Activated effector memory CD4-positive, alpha-beta T cell treated with Interleukin-2 at 50 U/mL for 16 hours (primary cell): ENCODE data around the gene PLOD3.

Experiments
- DNase-seq: peaks from one replicate; pipeline ENCODE4 v3.0.0-alpha.2; 2020

The PLOD3 gene

DNA sequence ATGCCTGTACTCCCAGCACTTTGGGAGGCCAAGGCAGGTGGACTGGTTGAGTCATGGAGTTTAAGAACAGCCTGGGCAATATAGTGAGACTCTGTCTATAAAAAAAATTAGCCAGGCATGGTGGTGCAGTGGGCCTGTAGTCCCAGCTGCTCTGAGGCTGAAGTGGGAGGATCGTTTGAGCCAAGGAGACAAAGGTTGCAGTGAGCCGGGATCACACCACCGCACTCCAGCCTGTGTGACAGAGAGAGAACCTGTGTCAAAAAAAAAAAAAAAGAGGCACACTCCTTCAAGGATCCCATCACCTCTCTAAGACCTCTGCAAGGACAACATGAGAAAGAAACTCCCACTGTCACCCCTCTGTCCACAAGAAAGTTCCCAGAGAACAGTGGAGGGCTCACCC lies 41.7 kb downstream of the PLOD3 start:
- no peak for DNase-seq

DNA sequence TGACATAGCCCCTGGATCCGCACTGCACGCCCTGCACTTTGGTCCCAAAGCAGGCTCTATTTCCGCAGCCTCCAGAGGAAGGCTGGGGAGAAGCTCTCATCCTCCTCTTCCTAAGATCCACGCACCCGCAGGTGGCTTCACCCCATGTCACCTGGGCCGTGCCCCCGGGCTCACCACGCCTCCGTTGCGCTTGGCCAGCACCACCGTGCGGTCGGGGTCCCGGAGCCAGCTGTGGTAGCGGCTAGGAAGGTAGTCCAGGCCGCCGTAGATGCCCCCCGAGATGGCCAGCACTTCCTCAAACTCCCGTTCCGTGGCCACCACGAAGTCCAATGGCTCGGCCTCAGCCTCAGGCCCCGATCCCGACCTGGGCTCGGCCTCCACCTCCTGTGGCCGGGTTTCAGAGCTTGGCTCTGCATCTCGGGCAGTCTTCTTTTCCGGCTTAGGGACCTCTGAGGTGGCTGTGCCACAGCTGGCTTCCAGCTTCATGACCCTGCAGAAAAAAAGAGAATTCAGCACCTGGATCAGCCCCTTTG lies 43.0 kb downstream of the PLOD3 start:
- no peak for DNase-seq

DNA sequence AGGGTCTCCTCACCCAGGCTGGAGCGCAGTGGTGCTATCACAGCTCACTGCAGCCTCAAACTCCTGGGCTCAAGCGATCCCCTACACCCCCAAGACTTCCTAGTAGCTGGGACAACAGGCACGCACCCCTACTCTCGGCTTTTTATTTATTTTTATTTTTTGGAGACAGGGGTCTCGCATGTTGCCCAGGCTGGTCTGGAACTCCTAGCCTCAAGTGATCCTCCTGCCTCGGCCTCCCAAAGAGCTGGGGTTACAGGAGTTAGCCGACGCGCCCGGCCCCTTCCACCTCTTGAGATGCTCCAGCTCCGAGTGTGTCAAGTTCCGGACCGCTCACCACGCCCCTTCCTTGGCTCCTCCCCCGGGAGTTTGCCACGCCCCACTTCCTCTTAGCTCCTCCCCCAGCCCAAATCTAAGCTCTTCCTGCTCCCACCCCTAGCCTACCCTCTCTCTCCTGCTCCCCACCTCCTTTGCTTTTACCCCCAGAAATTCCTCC lies 43.6 kb downstream of the PLOD3 start:
- peak; percentile 45 for DNase-seq

DNA sequence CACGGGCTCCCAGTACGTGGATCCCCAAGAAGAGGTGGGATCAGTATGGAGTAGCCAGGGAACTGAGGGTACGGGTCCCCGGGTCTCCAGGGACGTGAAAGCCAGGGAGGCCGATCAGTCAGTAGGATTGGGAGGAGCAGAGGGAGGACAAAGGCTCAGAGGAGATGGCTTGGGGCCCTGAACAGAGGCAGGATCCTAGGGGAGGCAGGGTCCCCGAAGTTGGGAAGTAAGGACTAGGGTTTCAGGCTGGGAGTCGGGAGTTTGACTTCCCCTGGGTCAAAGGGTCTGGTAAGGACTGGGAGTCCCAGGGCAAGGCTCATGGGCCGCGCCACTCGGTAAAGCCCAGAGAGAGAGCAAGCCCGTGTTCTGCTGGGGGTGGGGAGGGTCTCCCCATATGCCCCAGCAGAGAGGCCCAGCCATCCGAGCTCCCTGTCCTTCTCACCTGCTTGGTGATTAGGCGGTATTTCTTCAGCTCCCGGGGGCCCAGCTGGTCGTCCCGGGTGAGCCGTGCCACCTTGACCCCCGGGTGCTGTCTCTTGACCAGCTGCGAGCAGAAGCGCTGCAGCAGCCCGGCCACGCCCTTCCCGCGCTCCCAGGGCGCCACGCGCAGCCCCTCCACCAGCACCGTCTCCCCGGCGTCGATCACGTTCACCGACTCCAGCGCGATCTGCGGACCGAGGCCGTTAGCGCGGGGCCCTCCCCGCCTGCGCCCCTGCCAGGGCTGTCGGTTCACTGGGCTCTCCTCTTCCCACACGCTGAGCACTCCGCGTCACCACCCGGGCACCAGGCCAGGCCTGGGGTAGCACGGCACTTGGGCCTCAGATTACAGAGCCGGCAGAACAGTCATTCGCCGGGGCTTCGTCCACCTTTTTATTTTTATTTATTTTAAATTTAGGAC lies 44.3 kb downstream of the PLOD3 start:
- no peak for DNase-seq

DNA sequence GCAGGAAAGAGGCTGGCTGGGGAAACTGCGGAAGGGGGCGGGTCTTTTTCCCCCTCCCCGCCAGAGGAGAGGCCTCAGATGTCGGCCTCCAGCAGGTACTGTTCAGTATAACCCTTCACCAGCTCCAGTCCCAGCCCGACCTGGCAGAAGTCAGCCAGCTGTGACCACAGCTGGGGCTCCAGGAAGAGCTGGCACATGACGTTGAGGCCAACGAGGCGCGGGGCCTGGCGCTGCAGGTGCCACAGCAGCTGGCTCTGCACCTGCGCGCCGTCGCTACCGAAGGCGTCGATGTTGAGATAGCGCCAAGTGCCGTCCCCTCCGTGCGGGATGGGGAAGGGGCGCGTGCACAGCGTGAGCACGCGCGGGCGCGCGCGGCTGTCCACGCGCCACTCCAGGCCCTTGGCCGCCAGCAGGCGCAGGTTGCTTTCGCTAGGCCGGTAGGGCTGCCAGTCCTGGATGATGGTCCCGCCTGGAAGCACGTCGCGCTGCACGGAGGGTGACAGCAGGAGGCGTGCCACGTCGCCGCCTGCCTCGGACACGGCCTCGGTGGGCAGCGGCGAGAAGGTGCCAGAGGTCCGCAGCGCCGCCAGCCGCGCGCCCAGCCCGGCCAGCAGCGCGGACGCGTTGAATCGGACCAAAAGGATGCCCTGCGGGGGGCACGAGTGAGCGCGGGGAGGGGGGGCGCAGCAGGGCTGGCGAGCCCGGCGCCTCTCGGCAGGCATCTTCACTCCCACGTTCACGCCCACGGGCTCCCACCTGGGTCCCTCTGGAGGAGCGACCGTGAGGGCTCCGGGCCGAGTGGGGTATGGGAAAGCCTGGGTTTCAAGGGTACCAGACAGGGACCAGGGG lies 45.2 kb downstream of the PLOD3 start:
- no peak for DNase-seq

DNA sequence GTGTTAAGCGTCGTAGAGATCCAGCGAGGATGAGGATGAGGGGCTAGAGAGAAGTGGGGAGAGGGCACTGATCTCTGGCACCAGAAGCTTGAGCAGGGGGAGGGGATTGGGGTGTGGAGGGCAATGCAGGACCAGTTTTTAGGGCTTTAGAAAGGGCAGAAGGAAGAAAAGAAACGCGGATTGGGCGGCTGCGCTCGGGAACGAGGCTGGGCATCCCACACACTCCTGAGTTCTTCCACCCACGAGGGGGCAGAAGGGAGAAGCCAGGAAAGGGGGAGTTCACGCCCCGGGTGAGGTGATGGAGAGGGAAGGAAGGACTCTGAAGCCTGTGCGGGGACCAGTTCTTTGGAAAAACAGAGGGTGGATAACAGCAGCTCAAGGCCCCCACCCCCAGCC lies 45.9 kb downstream of the PLOD3 start:
- DNase-seq = no peak

- no peak for DNase-seq
These were observed 46.6 kb downstream of the PLOD3 start for GRCh38 chr7:101170617-101171441.

GRCh38 chr7:101169838-101170551 lies 47.4 kb downstream of the PLOD3 start:
- peak; percentile 67 for DNase-seq

DNA sequence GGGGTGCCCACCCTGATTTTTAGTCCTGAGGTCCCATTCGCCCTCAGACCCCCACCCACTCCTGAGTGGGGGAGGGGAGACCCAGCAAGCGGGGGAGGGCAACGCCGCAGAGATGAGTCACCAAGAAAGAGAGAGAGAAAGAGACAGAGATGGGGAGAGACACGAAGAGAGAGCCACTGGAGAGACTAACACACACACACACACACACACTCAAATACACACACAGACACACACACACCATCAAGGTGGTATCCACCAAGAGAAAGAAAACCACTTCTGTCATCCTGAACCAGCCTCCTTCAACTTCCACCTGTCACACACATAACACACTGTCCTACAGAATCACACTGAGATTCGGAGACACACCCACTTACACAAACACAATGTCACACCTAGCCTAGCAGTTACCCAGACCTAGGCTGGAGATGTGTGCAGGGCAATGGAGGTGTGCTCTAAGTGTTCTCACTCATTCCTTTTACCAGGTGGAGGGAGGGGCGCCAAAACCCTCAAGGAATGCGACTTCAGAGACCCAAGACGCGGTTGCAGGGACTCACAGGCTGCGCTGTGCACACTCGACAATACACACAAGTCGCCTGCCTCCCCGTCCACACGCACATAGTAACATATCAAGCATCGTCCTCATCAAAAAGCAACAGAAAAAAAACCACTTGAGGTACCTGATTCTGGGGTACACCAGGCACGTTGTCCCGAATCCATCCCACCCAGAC lies 48.1 kb downstream of the PLOD3 start:
- no peak for DNase-seq

- no peak for DNase-seq
These were observed 48.9 kb downstream of the PLOD3 start for GRCh38 chr7:101168412-101169049.

GRCh38 chr7:101167645-101168411 lies 49.6 kb downstream of the PLOD3 start:
- DNase-seq = no peak

GRCh38 chr7:101166909-101167644 lies 50.3 kb downstream of the PLOD3 start:
- no peak for DNase-seq

GRCh38 chr7:101166648-101166908 lies 50.8 kb downstream of the PLOD3 start:
- DNase-seq = no peak

- DNase-seq = no peak
These were observed 51.3 kb downstream of the PLOD3 start for GRCh38 chr7:101165958-101166647.

DNA sequence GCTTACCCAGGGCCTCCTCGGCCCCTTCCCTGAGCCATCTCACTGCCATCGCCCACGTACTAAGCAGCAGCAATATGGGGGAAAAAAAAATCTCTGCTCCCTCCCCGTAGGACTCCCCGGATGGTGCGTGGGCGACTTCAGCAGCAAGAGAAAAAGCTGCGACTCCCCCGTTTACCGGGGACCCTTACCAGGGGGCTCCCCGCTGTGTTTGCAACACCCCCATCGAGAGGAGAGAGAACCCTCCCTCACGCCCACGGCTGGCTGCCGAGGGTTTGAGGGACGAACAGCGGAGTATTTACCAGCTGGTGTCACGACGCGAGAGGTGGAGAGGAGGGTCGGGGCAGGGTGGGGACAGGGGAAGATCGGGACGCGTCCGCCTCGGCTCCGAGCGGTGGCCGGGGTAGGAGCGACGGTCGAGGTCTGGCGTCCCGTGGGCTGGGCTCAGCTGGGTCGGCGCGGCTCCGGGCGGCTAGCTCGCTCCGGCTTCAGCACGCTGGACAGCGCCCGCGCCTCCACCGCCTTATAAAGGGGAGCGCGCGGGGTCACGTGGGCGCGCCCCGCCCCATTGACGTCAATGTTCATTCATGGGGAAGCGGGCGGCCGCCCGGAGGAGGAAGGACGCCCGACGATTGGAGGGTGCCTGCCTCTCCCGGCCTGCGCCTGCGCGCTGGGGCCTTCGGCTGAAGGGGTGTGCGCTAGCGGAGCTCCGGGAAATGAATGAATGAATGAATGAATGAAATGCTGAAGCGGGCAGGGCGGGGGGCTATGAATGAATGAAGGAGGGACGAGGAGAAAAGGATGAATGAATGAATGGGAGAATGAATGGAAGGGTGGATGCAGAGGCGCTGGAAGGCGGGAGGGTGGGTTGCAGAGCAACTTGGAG lies 52.1 kb downstream of the PLOD3 start, which contains the start of gene VGF:
Gene VGF, minus strand, starts transcription at position 495 of the 883 bp plus-strand sequence. CDS start 726 bp downstream, outside the sequence.
- peak; percentile 85 for DNase-seq

DNA sequence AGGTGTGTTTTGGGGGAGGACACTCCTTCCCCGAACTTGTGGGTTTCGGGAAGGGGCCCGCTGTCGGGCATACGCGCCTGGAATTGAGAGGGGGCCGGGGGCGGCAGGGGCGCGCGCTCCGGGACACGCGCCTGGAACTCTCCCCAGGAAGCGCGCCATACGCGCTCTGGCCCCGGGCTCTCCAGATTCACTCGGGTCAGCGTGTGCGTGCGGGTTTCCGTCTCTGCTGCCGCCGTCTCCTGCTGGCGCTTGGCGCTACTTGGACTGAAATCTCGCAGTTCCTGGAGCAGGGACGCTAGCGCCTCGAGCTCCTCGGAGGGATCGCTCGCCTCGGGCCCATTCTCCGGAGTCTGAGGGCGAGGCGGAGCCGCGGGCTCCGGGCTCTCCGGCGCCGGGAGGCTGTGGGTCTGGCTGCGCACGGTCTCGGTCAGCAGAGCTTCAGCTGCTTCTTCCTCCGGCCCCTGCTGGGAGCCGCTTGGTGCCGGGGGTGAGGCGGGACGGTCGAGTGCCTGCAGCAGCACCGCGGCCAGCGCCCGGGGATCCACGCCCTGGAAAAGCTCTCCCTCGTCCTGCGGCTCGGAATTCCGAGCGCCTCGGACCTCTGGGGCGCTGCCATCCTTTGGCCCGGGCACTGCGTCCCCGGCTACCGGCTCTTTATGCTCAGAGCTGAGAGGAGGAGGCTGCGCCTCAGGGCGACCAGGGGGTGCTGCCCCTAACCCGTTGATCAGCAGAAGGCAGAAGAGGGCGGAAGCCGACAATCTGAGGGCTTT lies 53.1 kb downstream of the PLOD3 start:
- DNase-seq = no peak
